HCT116 (cell line): Measurements from ENCODE around the gene SCAF8. TPM values are rescaled to one million over a fixed set of nuclear protein-coding genes. Genes with fewer than 3 reads are reported as not detected.

Source experiments
- ATAC-seq: fragments of 200-7000 bp; cut with Tn5 transposase; 2 replicates; pipeline ENCODE4 v1.9.1; 2020; ENCODE audit warnings: mild to moderate bottlenecking, moderate library complexity
- BruUV-seq: library from RNA; stranded (reverse); fragments of 400-500 nt; replicated peaks from 2 replicates; lab custom pipeline; 2021; lab: Mats Ljungman, UMichigan
- CTCF ChIA-PET: fragments of 300-600 bp; sonication (Branson Sonifier 250); formaldehyde crosslinking; loops from one replicate; lab custom pipeline; 2021; ENCODE audit warnings: antibody characterized with exemption; lab: Charles Lee
- POLR2A ChIA-PET: fragments of 300-600, 350-600 bp; sonication (Branson Sonifier 250); formaldehyde crosslinking; loops from one replicate; lab custom pipeline; 2021; ENCODE audit warnings: antibody characterized with exemption; lab: Charles Lee
- RAD21 ChIA-PET, 2 experiments: fragments of 300-600 bp; sonication (Branson Sonifier 250); formaldehyde crosslinking; loops; one replicate each; lab custom pipeline; 2023; ENCODE audit warnings: low total read pairs in 2 of 2; ENCODE audit not compliant: uncharacterized antibody in 2 of 2, unreplicated experiment in 2 of 2, low non-redundant PET in 1 of 2; lab: Charles Lee
- DNase-seq: peaks from one replicate; pipeline ENCODE4 v3.0.0-alpha.2; 2010; ENCODE audit warnings: low read depth, low spot score
- H2AFZ ChIP-seq: fragments of 200-600 bp; shearing (Covaris generic), sonication (generic); 2 replicates; pipeline ENCODE4 v1.6.1; 2017; ENCODE audit warnings: low read depth, mixed run types, mixed read lengths, antibody characterized with exemption, low read length; ENCODE audit not compliant: poor library complexity, severe bottlenecking
- H3K27ac ChIP-seq: 2 replicates; pipeline ENCODE4 v1.5.1; 2012; ENCODE audit warnings: low read depth, low read length
- H3K27me3 ChIP-seq: fragments of 200-600 bp; sonication (generic); 2 replicates; pipeline ENCODE4 v1.6.1; 2016; ENCODE audit warnings: mixed run types, low read length, mixed read lengths; ENCODE audit not compliant: insufficient read depth
- H3K36me3 ChIP-seq, 2 experiments: fragments of 200-500 bp in 1 of 2; fragments of 200-600 bp in 1 of 2; sonication (Bioruptor generic) in 1 of 2; sonication (generic) in 1 of 2; 2 replicates each; pipeline versions ENCODE4 v1.5.1 to v1.6.1; 2014 to 2016; ENCODE audit warnings: low read length in 2 of 2, inconsistent platforms in 1 of 2, mixed read lengths in 1 of 2, mixed run types in 1 of 2; ENCODE audit not compliant: insufficient read depth in 2 of 2, control insufficient read depth in 1 of 2
- H3K4me1 ChIP-seq, 2 experiments: fragments of 200-600 bp in 1 of 2; sonication (generic) in 1 of 2; 2 replicates each; pipeline versions ENCODE4 v1.5.1 to v1.6.1; 2012 to 2017; ENCODE audit warnings: low read length in 2 of 2, inconsistent platforms in 1 of 2, mild to moderate bottlenecking in 1 of 2, mixed read lengths in 1 of 2, mixed run types in 1 of 2, moderate library complexity in 1 of 2; ENCODE audit not compliant: insufficient read depth in 2 of 2, control insufficient read depth in 1 of 2
- H3K4me2 ChIP-seq: fragments of 200-600 bp; sonication (generic); 2 replicates; pipeline ENCODE4 v1.6.1; 2017; ENCODE audit warnings: mixed run types, low read length, mixed read lengths
- H3K4me3 ChIP-seq, 2 experiments: fragments of 200-600 bp in 1 of 2; sonication (generic) in 1 of 2; replicated peaks in 1 of 2; 2 replicates each; pipeline ENCODE4 v1.5.1; 2011 to 2016; ENCODE audit warnings: low read length in 2 of 2, control low read depth in 1 of 2, low read depth in 1 of 2, mild to moderate bottlenecking in 1 of 2, mixed read lengths in 1 of 2, mixed run types in 1 of 2
- H3K79me2 ChIP-seq: fragments of 200-600 bp; sonication (generic); 2 replicates; pipeline ENCODE4 v1.6.1; 2017; ENCODE audit warnings: mild to moderate bottlenecking, mixed run types, low read length, moderate library complexity, mixed read lengths; ENCODE audit not compliant: insufficient read depth
- H3K9ac ChIP-seq: fragments of 200-600 bp; sonication (generic); 2 replicates; pipeline ENCODE4 v1.6.1; 2016; ENCODE audit warnings: low read length, mixed read lengths
- H3K9me2 ChIP-seq: fragments of 200-600 bp; sonication (generic), shearing (Covaris generic); 2 replicates; pipeline ENCODE4 v1.6.1; 2017; ENCODE audit warnings: mixed run types, mild to moderate bottlenecking, moderate library complexity; ENCODE audit not compliant: insufficient read depth
- H3K9me3 ChIP-seq, 2 experiments: fragments of 200-500 bp in 1 of 2; fragments of 200-600 bp in 1 of 2; sonication (Bioruptor generic) in 1 of 2; sonication (generic) in 1 of 2; 2 replicates each; pipeline ENCODE4 v1.6.1; 2014 to 2017; ENCODE audit warnings: low read length in 2 of 2, mixed read lengths in 2 of 2, inconsistent platforms in 1 of 2, low read depth in 1 of 2, mild to moderate bottlenecking in 1 of 2, mixed run types in 1 of 2, moderate library complexity in 1 of 2; ENCODE audit not compliant: control insufficient read depth in 1 of 2, insufficient read depth in 1 of 2
- H4K20me1 ChIP-seq: fragments of 200-600 bp; sonication (generic), shearing (Covaris generic); 2 replicates; pipeline ENCODE4 v1.6.1; 2017; ENCODE audit warnings: mixed run types, mild to moderate bottlenecking, moderate library complexity; ENCODE audit not compliant: insufficient read depth
- CBX3 ChIP-seq: IDR thresholded peaks from 2 replicates; pipeline ENCODE4 v1.6.1; 2012; ENCODE audit warnings: low read depth
- CEBPB ChIP-seq: IDR thresholded peaks from 2 replicates; pipeline ENCODE4 v1.6.1; 2012; ENCODE audit warnings: low read depth
- EGR1 ChIP-seq: IDR thresholded peaks from 2 replicates; pipeline ENCODE4 v1.6.1; 2012; ENCODE audit warnings: low read depth
- ELF1 ChIP-seq: IDR thresholded peaks from 2 replicates; pipeline ENCODE4 v1.6.1; 2012; ENCODE audit warnings: low read depth, borderline replicate concordance
- EZH2 ChIP-seq: fragments of 200-600 bp; sonication (generic); IDR thresholded peaks from 2 replicates; pipeline ENCODE4 v1.6.1; 2017; ENCODE audit warnings: antibody characterized with exemption, mixed run types
- EZH2phosphoT487 ChIP-seq: fragments of 200-600 bp; IDR thresholded peaks from 2 replicates; pipeline ENCODE4 v1.6.1; 2018; ENCODE audit warnings: antibody characterized with exemption, borderline replicate concordance
- FOSL1 ChIP-seq: IDR thresholded peaks from 2 replicates; pipeline ENCODE4 v1.6.1; 2012; ENCODE audit warnings: low read depth
- JUND ChIP-seq: IDR thresholded peaks from 2 replicates; pipeline ENCODE4 v1.6.1; 2012
- POLR2A ChIP-seq: IDR thresholded peaks from 2 replicates; pipeline ENCODE4 v1.7.0; 2011; ENCODE audit warnings: borderline replicate concordance; ENCODE audit not compliant: insufficient read depth, insufficient read length; ENCODE audit errors: extremely low read depth
- SIN3A ChIP-seq: IDR thresholded peaks from 2 replicates; pipeline ENCODE4 v1.6.1; 2012; ENCODE audit warnings: low read depth
- SP1 ChIP-seq: IDR thresholded peaks from 2 replicates; pipeline ENCODE4 v1.6.1; 2012; ENCODE audit warnings: low read depth
- SRF ChIP-seq: IDR thresholded peaks from 2 replicates; pipeline ENCODE4 v1.6.1; 2012; ENCODE audit warnings: low read depth
- TCF7L2 ChIP-seq: IDR thresholded peaks from 2 replicates; pipeline ENCODE4 v1.7.0; 2011; ENCODE audit warnings: borderline replicate concordance, inconsistent platforms; ENCODE audit not compliant: insufficient read depth, insufficient read length; ENCODE audit errors: extremely low read depth
- YY1 ChIP-seq: IDR thresholded peaks from 2 replicates; pipeline ENCODE4 v1.6.1; 2011; ENCODE audit warnings: low read length, low read depth, moderate library complexity, mild to moderate bottlenecking; ENCODE audit not compliant: insufficient replicate concordance; ENCODE audit errors: extremely low read depth
- ZFX ChIP-seq: fragments of 450-650 bp; IDR thresholded peaks from 2 replicates; pipeline ENCODE4 v1.6.1; 2017
- ZNF274 ChIP-seq: fragments of 200-500 bp; sonication (Bioruptor generic); IDR thresholded peaks from 2 replicates; pipeline ENCODE4 v1.6.1; 2014; ENCODE audit warnings: mild to moderate bottlenecking, low read depth, low read length, inconsistent platforms
- intact Hi-C: fragments of 100-400 bp; cut with micrococcal nuclease; formaldehyde crosslinking; loops from 2 replicates; pipeline ENCODE4 v1.10.0; 2022
- total RNA-seq: library from RNA; stranded (reverse); gene quantifications from one replicate; pipeline ENCODE4 v1.2.1, GENCODE V29; 2021; ENCODE audit not compliant: unreplicated experiment
- TF ChIP-seq, protein P1 (sequence below): IDR thresholded peaks from 2 replicates; pipeline ENCODE4 v1.6.1; 2012
- TF ChIP-seq, protein P2 (sequence below), 3 experiments: fragments of 200-600 bp in 1 of 3; sonication (generic) in 1 of 3; IDR thresholded peaks in 2 of 3; conservative IDR thresholded peaks in 1 of 3; 2 replicates each; pipeline ENCODE4 v1.5.1; 2012 to 2017; ENCODE audit warnings: low read depth in 2 of 3, low read length in 2 of 3, antibody characterized with exemption in 1 of 3, borderline replicate concordance in 1 of 3, control low read depth in 1 of 3, mild to moderate bottlenecking in 1 of 3, mixed read lengths in 1 of 3, mixed run types in 1 of 3, moderate library complexity in 1 of 3; ENCODE audit not compliant: insufficient read depth in 1 of 3
- TF ChIP-seq, protein P3 (sequence below): IDR thresholded peaks from 2 replicates; pipeline ENCODE4 v1.6.1; 2012

SCAF8 gene
- total RNA-seq, 1 experiment from 2014 or later = 34.6 TPM

DNA sequence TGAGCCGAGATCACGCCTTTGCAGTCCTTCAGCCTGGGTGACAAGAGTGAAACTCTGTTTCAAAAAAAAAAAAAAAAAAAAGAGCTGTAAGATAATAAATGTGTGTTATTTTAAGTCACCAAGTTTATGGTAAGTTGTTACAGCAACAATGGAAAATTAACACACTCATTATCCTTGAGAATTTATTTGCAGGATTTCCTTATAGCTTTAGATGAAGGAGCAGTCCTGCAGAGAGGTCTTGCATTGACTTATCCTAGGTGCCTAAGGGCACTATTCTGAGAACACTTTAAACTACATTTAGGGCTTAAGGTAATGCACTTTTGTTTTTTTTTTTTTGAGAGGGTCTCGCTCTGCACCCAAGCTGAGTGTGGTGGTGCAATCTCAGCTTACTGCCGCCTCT lies 13.8 kb upstream of the SCAF8 start:
- Histone ChIP-seq H3K9ac (no peak overlapping the region), H3K36me3 (no peaks in the 10 kb centered on the region), H3K79me2 (no peaks in the 10 kb centered on the region), H2AFZ (no peak overlapping the region), H3K4me3 (no peak overlapping the region), H3K4me1 (no peaks in the 10 kb centered on the region; a peak in 1 of 4 replicates), H3K27me3 (no peaks in the 10 kb centered on the region), H4K20me1 (no peaks in the 10 kb centered on the region), H3K27ac (no peak overlapping the region), H3K9me2 (no peaks in the 10 kb centered on the region), H3K9me3 (no peaks in the 10 kb centered on the region; a peak in 1 of 4 replicates), H3K4me2 (no peak overlapping the region)
- ChIA-PET CTCF (no interaction called here), POLR2A (no interaction called here), RAD21 (no interaction called here)
- DNase-seq (no peak), ATAC-seq (no peak)
- intact Hi-C loops = no loop called here
- BruUV-seq = no TSS peak
- no peak for TF ChIP-seq EZH2
- no peak for TF ChIP-seq SRF
- TF ChIP-seq TCF7L2 = no peak
- no peak for TF ChIP-seq CEBPB
- TF ChIP-seq EZH2phosphoT487 = no peak
- TF ChIP-seq JUND = no peak
- no peak for TF ChIP-seq CBX3
- no peak for TF ChIP-seq ZNF274
- TF ChIP-seq, protein P1, sequence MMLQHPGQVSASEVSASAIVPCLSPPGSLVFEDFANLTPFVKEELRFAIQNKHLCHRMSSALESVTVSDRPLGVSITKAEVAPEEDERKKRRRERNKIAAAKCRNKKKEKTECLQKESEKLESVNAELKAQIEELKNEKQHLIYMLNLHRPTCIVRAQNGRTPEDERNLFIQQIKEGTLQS = no peak

DNA sequence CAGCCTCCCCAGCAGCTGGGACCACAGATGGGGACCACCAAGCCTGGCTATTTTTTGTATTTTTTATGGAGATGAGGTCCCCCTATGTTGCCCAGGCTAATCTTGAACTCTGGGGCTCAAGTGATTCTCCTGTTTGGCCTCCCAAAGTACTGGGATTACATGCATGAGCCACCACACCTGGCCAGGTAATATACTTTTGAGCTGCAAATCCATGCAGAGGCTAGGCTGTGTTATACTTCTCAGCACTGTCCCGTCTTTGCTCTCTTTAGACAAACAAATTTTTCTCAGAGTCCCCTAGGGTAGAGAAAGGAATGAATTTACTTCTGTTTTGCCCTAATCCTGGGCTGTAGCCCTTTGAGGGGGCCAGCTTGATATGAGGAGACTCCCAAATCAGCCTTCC lies 13.4 kb upstream of the SCAF8 start:
- Histone ChIP-seq H4K20me1 (no peaks in the 10 kb centered on the region), H3K4me2 (no peak overlapping the region), H3K27me3 (no peaks in the 10 kb centered on the region), H3K27ac (no peak overlapping the region), H3K9ac (no peak overlapping the region), H3K9me3 (no peaks in the 10 kb centered on the region; a peak in 1 of 4 replicates), H3K36me3 (no peaks in the 10 kb centered on the region), H3K79me2 (no peaks in the 10 kb centered on the region), H2AFZ (no peak overlapping the region), H3K9me2 (no peaks in the 10 kb centered on the region), H3K4me1 (no peaks in the 10 kb centered on the region; a peak in 1 of 4 replicates), H3K4me3 (no peak overlapping the region)
- ATAC-seq (no peak), DNase-seq (no peak)
- CTCF ChIA-PET = no interaction called here
- RAD21 ChIA-PET = no interaction called here
- intact Hi-C loops = no loop called here
- no TSS peak for BruUV-seq
- POLR2A ChIA-PET = no interaction called here
- no peak for TF ChIP-seq EZH2
- TF ChIP-seq, protein P2, sequence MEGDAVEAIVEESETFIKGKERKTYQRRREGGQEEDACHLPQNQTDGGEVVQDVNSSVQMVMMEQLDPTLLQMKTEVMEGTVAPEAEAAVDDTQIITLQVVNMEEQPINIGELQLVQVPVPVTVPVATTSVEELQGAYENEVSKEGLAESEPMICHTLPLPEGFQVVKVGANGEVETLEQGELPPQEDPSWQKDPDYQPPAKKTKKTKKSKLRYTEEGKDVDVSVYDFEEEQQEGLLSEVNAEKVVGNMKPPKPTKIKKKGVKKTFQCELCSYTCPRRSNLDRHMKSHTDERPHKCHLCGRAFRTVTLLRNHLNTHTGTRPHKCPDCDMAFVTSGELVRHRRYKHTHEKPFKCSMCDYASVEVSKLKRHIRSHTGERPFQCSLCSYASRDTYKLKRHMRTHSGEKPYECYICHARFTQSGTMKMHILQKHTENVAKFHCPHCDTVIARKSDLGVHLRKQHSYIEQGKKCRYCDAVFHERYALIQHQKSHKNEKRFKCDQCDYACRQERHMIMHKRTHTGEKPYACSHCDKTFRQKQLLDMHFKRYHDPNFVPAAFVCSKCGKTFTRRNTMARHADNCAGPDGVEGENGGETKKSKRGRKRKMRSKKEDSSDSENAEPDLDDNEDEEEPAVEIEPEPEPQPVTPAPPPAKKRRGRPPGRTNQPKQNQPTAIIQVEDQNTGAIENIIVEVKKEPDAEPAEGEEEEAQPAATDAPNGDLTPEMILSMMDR (IDR thresholded peaks at IDR 0.05 in 2 of 3, conservative IDR thresholded peaks at IDR 0.05 in 1 of 3; ENCODE audit: borderline replicate concordance in 1 of 3, insufficient read depth in 1 of 3, low read depth in 2 of 3, low read length in 2 of 3) = no peak
- no peak for TF ChIP-seq TCF7L2
- TF ChIP-seq EGR1 = no peak
- no peak for TF ChIP-seq JUND
- TF ChIP-seq, protein P3, sequence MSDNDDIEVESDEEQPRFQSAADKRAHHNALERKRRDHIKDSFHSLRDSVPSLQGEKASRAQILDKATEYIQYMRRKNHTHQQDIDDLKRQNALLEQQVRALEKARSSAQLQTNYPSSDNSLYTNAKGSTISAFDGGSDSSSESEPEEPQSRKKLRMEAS = no peak
- TF ChIP-seq CEBPB = no peak
- TF ChIP-seq SRF = no peak
- TF ChIP-seq ZFX = no peak
- TF ChIP-seq ELF1 = no peak
- no peak for TF ChIP-seq POLR2A
- TF ChIP-seq ZNF274 = no peak
- no peak for TF ChIP-seq YY1
- TF ChIP-seq SIN3A = no peak
- TF ChIP-seq CBX3 = no peak
- no peak for TF ChIP-seq FOSL1
- TF ChIP-seq SP1 = no peak
